SK-N-SH (cell line): Measurements from ENCODE around the gene GRID2IP. TPM values are rescaled to one million over a fixed set of nuclear protein-coding genes. Genes with fewer than 3 reads are reported as not detected.

ENCODE experiments used
- CTCF ChIA-PET: fragments of 300-600, 350-600 bp; formaldehyde crosslinking; extraction: SDS; loops from one replicate; lab custom pipeline; 2021; lab: Yijun Ruan, JAX
- POLR2A ChIA-PET: fragments of 350-600 bp; sonication (Branson Sonifier 250); formaldehyde crosslinking; extraction: SDS; loops from one replicate; lab custom pipeline; 2020; ENCODE audit warnings: antibody characterized with exemption, inconsistent platforms; lab: Yijun Ruan, JAX
- DNase-seq: peaks from one replicate; pipeline ENCODE4 v3.0.0; 2012
- H2AFZ ChIP-seq: fragments of 200-600 bp; sonication (generic); 2 replicates; pipeline ENCODE4 v1.8.1; 2016; ENCODE audit warnings: antibody characterized with exemption, mild to moderate bottlenecking, low read depth
- H3F3A ChIP-seq: fragments of 200-600 bp; sonication (generic); replicated peaks from 2 replicates; pipeline ENCODE3; 2016; ENCODE audit warnings: antibody characterized with exemption, mild to moderate bottlenecking; ENCODE audit not compliant: insufficient read depth
- H3K27ac ChIP-seq, 2 experiments: fragments of 200-500 bp in 1 of 2; fragments of 200-600 bp in 1 of 2; sonication (Bioruptor generic) in 1 of 2; sonication (generic), shearing (Covaris generic) in 1 of 2; 2 replicates each; pipeline versions ENCODE4 v1.5.1 to v1.6.1; 2014 to 2016; ENCODE audit warnings: low read depth in 2 of 2, inconsistent platforms in 1 of 2, low read length in 1 of 2, mild to moderate bottlenecking in 1 of 2, mixed read lengths in 1 of 2
- H3K27me3 ChIP-seq: fragments of 200-600 bp; sonication (generic), shearing (Covaris generic); 2 replicates; pipeline ENCODE4 v1.6.1; 2016; ENCODE audit warnings: mixed run types; ENCODE audit not compliant: insufficient read depth
- H3K36me3 ChIP-seq, 2 experiments: fragments of 200-500 bp in 1 of 2; fragments of 200-600 bp in 1 of 2; sonication (Bioruptor generic) in 1 of 2; sonication (generic) in 1 of 2; replicated peaks in 1 of 2; 2 replicates each; pipeline versions ENCODE3 to v1.5.1; 2014 to 2016; ENCODE audit warnings: low read length in 1 of 2, mild to moderate bottlenecking in 1 of 2; ENCODE audit not compliant: insufficient read depth in 2 of 2, control insufficient read depth in 1 of 2
- H3K4me1 ChIP-seq, 2 experiments: fragments of 200-500 bp in 1 of 2; fragments of 200-600 bp in 1 of 2; sonication (Bioruptor generic) in 1 of 2; sonication (generic), shearing (Covaris generic) in 1 of 2; 2 replicates each; pipeline versions ENCODE4 v1.5.1 to v1.6.1; 2014 to 2016; ENCODE audit warnings: low read depth in 1 of 2, low read length in 1 of 2, mixed run types in 1 of 2; ENCODE audit not compliant: insufficient read depth in 2 of 2, control insufficient read depth in 1 of 2
- H3K4me2 ChIP-seq: fragments of 200-600 bp; sonication (generic), shearing (Covaris generic); 2 replicates; pipeline ENCODE4 v1.6.1; 2017; ENCODE audit warnings: mixed run types
- H3K4me3 ChIP-seq, 2 experiments: fragments of 200-500 bp in 1 of 2; fragments of 200-600 bp in 1 of 2; sonication (Bioruptor generic) in 1 of 2; sonication (generic), shearing (Covaris generic) in 1 of 2; 2 replicates each; pipeline versions ENCODE4 v1.5.1 to v1.8.1; 2014 to 2016; ENCODE audit warnings: low read depth in 2 of 2, inconsistent platforms in 1 of 2, low read length in 1 of 2, mild to moderate bottlenecking in 1 of 2, mixed read lengths in 1 of 2, moderate library complexity in 1 of 2
- H3K79me2 ChIP-seq: fragments of 200-600 bp; sonication (generic); 2 replicates; pipeline ENCODE4 v1.8.1; 2017; ENCODE audit warnings: mild to moderate bottlenecking; ENCODE audit not compliant: insufficient read depth
- H3K9ac ChIP-seq: fragments of 200-600 bp; sonication (generic); 2 replicates; pipeline ENCODE4 v1.6.1; 2017; ENCODE audit warnings: mixed run types
- H3K9me2 ChIP-seq: fragments of 200-600 bp; sonication (generic); 2 replicates; pipeline ENCODE4 v1.6.1; 2017; ENCODE audit warnings: mixed run types
- H3K9me3 ChIP-seq: fragments of 200-600 bp; sonication (generic); 2 replicates; pipeline ENCODE4 v1.6.1; 2017; ENCODE audit warnings: mixed run types, mild to moderate bottlenecking, moderate library complexity
- H4K20me1 ChIP-seq: fragments of 200-600 bp; sonication (generic); 2 replicates; pipeline ENCODE4 v1.6.1; 2017; ENCODE audit warnings: mild to moderate bottlenecking, mixed run types; ENCODE audit not compliant: insufficient read depth
- CTCF ChIP-seq: fragments of 200-600 bp; sonication (generic); IDR thresholded peaks from 2 replicates; pipeline ENCODE4 v1.6.1; 2017; ENCODE audit warnings: antibody characterized with exemption, mild to moderate bottlenecking, moderate library complexity
- EP300 ChIP-seq, 2 experiments: IDR thresholded peaks; 2 replicates each; pipeline versions ENCODE4 v1.4.0 to v1.6.1; 2012; ENCODE audit warnings: borderline replicate concordance in 1 of 2, low read depth in 1 of 2, low read length in 1 of 2
- FOXM1 ChIP-seq: IDR thresholded peaks from 2 replicates; pipeline ENCODE4 v1.4.0; 2012; ENCODE audit warnings: low read depth, mild to moderate bottlenecking
- MAX ChIP-seq: IDR thresholded peaks from 2 replicates; pipeline ENCODE4 v1.4.0; 2012; ENCODE audit warnings: low read depth
- NFIC ChIP-seq: IDR thresholded peaks from 2 replicates; pipeline ENCODE4 v1.4.0; 2012; ENCODE audit warnings: borderline replicate concordance
- NRF1 ChIP-seq: IDR thresholded peaks from 2 replicates; pipeline ENCODE4 v1.6.1; 2012; ENCODE audit warnings: low read depth, mild to moderate bottlenecking, low read length
- PBX3 ChIP-seq: IDR thresholded peaks from 2 replicates; pipeline ENCODE4; 2012
- POLR2AphosphoS5 ChIP-seq: IDR thresholded peaks from 2 replicates; pipeline ENCODE4 v1.6.1; 2012; ENCODE audit warnings: low read depth, low read length
- RAD21 ChIP-seq: IDR thresholded peaks from 2 replicates; pipeline ENCODE4 v1.6.1; 2012; ENCODE audit warnings: mild to moderate bottlenecking, low read length
- RXRA ChIP-seq: IDR thresholded peaks from 2 replicates; pipeline ENCODE4 v1.4.0; 2012; ENCODE audit warnings: low read depth, mild to moderate bottlenecking, borderline replicate concordance
- SIN3A ChIP-seq: IDR thresholded peaks from 2 replicates; pipeline ENCODE4 v1.6.1; 2012; ENCODE audit warnings: low read depth, mild to moderate bottlenecking, low read length, moderate library complexity, borderline replicate concordance
- SMC3 ChIP-seq: IDR thresholded peaks from 2 replicates; pipeline ENCODE4 v1.6.1; 2012; ENCODE audit warnings: low read depth, low read length, improper control_type of control experiment
- TEAD4 ChIP-seq: IDR thresholded peaks from 2 replicates; pipeline ENCODE4 v1.4.0; 2012; ENCODE audit warnings: mild to moderate bottlenecking, borderline replicate concordance; ENCODE audit not compliant: insufficient read depth
- USF1 ChIP-seq: IDR thresholded peaks from 2 replicates; pipeline ENCODE4 v1.4.0; 2012; ENCODE audit warnings: low read depth, borderline replicate concordance
- WGBS: methylation state at CpG from one replicate; pipeline ENCODE4 v1.1.6; 2017; ENCODE audit warnings: low lambda C conversion rate; 5-methylcytosine and 5-hydroxymethylcytosine counted together
- polyA plus RNA-seq, 3 experiments: library from polyadenylated mRNA; depleted of rRNA; stranded (reverse); fragments of >200 nt; gene quantifications; 2 replicates each; pipeline ENCODE4 v1.2.3, GENCODE V29; 2012

GRID2IP gene
- polyA plus RNA-seq, 1 of the 3 experiments (the other 2 are of a cell fraction) = 0.03 TPM

- H3K9me3 ChIP-seq = no peaks in the 10 kb centered on the region
- H3K4me1 ChIP-seq = no peaks in the 10 kb centered on the region
- H3K36me3 ChIP-seq = no peaks in the 10 kb centered on the region
- H3K9me2 ChIP-seq = no peaks in the 10 kb centered on the region
- TF ChIP-seq NRF1 (no peak), USF1 (no peak), PBX3 (no peak), TEAD4 (no peak), SIN3A (no peak), RXRA (no peak), MAX (no peak), EP300 (IDR thresholded peaks at IDR 0.05; ENCODE audit: borderline replicate concordance in 1 of 2, low read depth in 1 of 2, low read length in 1 of 2) (no peak), FOXM1 (no peak)
- no peak overlapping the region for H3K27ac ChIP-seq
- ChIA-PET CTCF (interaction anchor here (1.5 to 5.0 kb wide), 6 partner anchors 8 to 117 kb away, joined by 3 to 76 read pairs (median 22); no protein-coding TSS in a partner anchor), POLR2A (no interaction called here)
- no peak for DNase-seq
- H3K4me3 ChIP-seq = no peak overlapping the region
- H4K20me1 ChIP-seq = no peaks in the 10 kb centered on the region
- no peak overlapping the region for H2AFZ ChIP-seq
- no peaks in the 10 kb centered on the region for H3F3A ChIP-seq
- WGBS = 10% methylated on average over 3 of the region's 3 CpGs
- H3K9ac ChIP-seq = no peak overlapping the region
- no peak overlapping the region for H3K4me2 ChIP-seq
- peaks cover 13% of the 10 kb centered on the region; the same call in 1 of the 2 replicates for H3K27me3 ChIP-seq
- H3K79me2 ChIP-seq = no peaks in the 10 kb centered on the region
These were observed 8.6 kb upstream of the GRID2IP start for GRCh38 chr7:6559896-6560295.

GRCh38 chr7:6558837-6559236 is 7.6 kb upstream of the GRID2IP start:
- Histone ChIP-seq H3K9me2 (no peaks in the 10 kb centered on the region), H3K27me3 (peaks cover 2% of the 10 kb centered on the region; the same call in 1 of the 2 replicates), H3F3A (no peaks in the 10 kb centered on the region), H3K79me2 (no peaks in the 10 kb centered on the region), H3K4me1 (no peaks in the 10 kb centered on the region), H4K20me1 (no peaks in the 10 kb centered on the region), H3K4me2 (no peak overlapping the region), H3K4me3 (no peak overlapping the region), H3K9ac (no peak overlapping the region), H2AFZ (no peak overlapping the region; the same call in 1 of the 2 replicates), H3K9me3 (no peaks in the 10 kb centered on the region), H3K27ac (no peak overlapping the region), H3K36me3 (no peaks in the 10 kb centered on the region)
- peak; percentile 88 for DNase-seq
- TF ChIP-seq POLR2AphosphoS5 (no peak), SMC3 (peak; percentile 69), NFIC (no peak), FOXM1 (no peak), RAD21 (peak; percentile 89), USF1 (no peak), CTCF (peak; percentile 65)
- CTCF ChIA-PET = interaction anchor here (0.5 to 5.0 kb wide), 28 partner anchors 9 to 187 kb away, joined by 3 to 76 read pairs (median 4); partner anchors contain the start of gene INTS15
- POLR2A ChIA-PET = interaction anchor here (0.6 to 0.8 kb wide), 3 partner anchors 17 to 63 kb away, joined by 3 to 4 read pairs (median 3); no protein-coding TSS in a partner anchor
- 39% methylated on average over 6 of the region's 6 CpGs for WGBS
